IMR-90 (cell line): Measurements from ENCODE around the gene ANO7. TPM values are rescaled to one million over a fixed set of nuclear protein-coding genes. Genes with fewer than 3 reads are reported as not detected.

Source experiments
- ATAC-seq: fragments of 200-7000 bp; cut with Tn5 transposase; 2 replicates; pipeline ENCODE4 v1.9.1; 2020; ENCODE audit warnings: low read depth, mild to moderate bottlenecking, moderate library complexity
- BruUV-seq: library from RNA; stranded (reverse); fragments of 400-500 nt; replicated peaks from 2 replicates; lab custom pipeline; 2021; lab: Mats Ljungman, UMichigan
- CTCF ChIA-PET: fragments of 300-600 bp; formaldehyde crosslinking; extraction: SDS; loops from one replicate; lab custom pipeline; 2021; ENCODE audit warnings: antibody characterized with exemption; lab: Yijun Ruan, JAX
- POLR2A ChIA-PET: fragments of 300-600 bp; sonication (Branson Sonifier 250); formaldehyde crosslinking; loops from one replicate; lab custom pipeline; 2022; ENCODE audit warnings: antibody characterized with exemption; ENCODE audit not compliant: unreplicated experiment; lab: Charles Lee
- DNase-seq: peaks from one replicate; pipeline ENCODE4 v3.0.0; 2013
- H2AFZ ChIP-seq: replicated peaks from 2 replicates; pipeline ENCODE3; 2013; ENCODE audit warnings: low read length, mild to moderate bottlenecking; ENCODE audit not compliant: poor library complexity
- H2AK5ac ChIP-seq: 2 replicates; pipeline ENCODE4 v1.6.1; 2013; ENCODE audit warnings: low read depth, low read length, inconsistent platforms
- H2AK9ac ChIP-seq: replicated peaks from 2 replicates; pipeline ENCODE3; 2013; ENCODE audit warnings: mild to moderate bottlenecking, low read depth, low read length, moderate library complexity; ENCODE audit not compliant: poor library complexity
- H2BK120ac ChIP-seq: 2 replicates; pipeline ENCODE4 v1.6.1; 2013; ENCODE audit warnings: low read depth, low read length, inconsistent platforms
- H2BK15ac ChIP-seq: 3 replicates; pipeline ENCODE4 v1.6.1; 2013; ENCODE audit warnings: low read depth, low read length, inconsistent platforms
- H2BK20ac ChIP-seq: 2 replicates; pipeline ENCODE4 v1.6.1; 2013; ENCODE audit warnings: low read depth, mild to moderate bottlenecking, inconsistent platforms, low read length, moderate library complexity
- H2BK5ac ChIP-seq: 2 replicates; pipeline ENCODE4 v1.6.1; 2013; ENCODE audit warnings: mild to moderate bottlenecking, low read depth, low read length, inconsistent platforms; ENCODE audit not compliant: poor library complexity, severe bottlenecking
- H3K14ac ChIP-seq: replicated peaks from 2 replicates; pipeline ENCODE4 v1.6.1; 2013; ENCODE audit warnings: low read depth, low read length, inconsistent platforms
- H3K18ac ChIP-seq: 2 replicates; pipeline ENCODE4 v1.6.1; 2013; ENCODE audit warnings: low read depth, low read length, control low read depth
- H3K23ac ChIP-seq: 2 replicates; pipeline ENCODE4 v1.6.1; 2013; ENCODE audit warnings: low read depth, low read length, inconsistent platforms
- H3K27ac ChIP-seq: 2 replicates; pipeline ENCODE4 v1.5.1; 2013; ENCODE audit warnings: mild to moderate bottlenecking, control low read depth, low read length; ENCODE audit not compliant: insufficient read depth
- H3K27me3 ChIP-seq: 2 replicates; pipeline ENCODE4 v1.6.1; 2013; ENCODE audit warnings: low read length; ENCODE audit not compliant: control insufficient read depth, insufficient read depth
- H3K36me3 ChIP-seq: 2 replicates; pipeline ENCODE4 v1.6.1; 2013; ENCODE audit warnings: low read length, mixed read lengths; ENCODE audit not compliant: control insufficient read depth, insufficient read depth
- H3K4ac ChIP-seq: 2 replicates; pipeline ENCODE4 v1.6.1; 2013; ENCODE audit warnings: low read depth, low read length, inconsistent platforms
- H3K4me1 ChIP-seq: 2 replicates; pipeline ENCODE4 v1.6.1; 2013; ENCODE audit warnings: low read length, mixed read lengths; ENCODE audit not compliant: control insufficient read depth, insufficient read depth
- H3K4me2 ChIP-seq: 2 replicates; pipeline ENCODE4 v1.6.1; 2013; ENCODE audit warnings: low read depth, mild to moderate bottlenecking, control low read depth, low read length, moderate library complexity
- H3K4me3 ChIP-seq: 2 replicates; pipeline ENCODE4 v1.5.1; 2013; ENCODE audit warnings: low read depth, mild to moderate bottlenecking, control low read depth, low read length, moderate library complexity; ENCODE audit not compliant: insufficient read depth
- H3K56ac ChIP-seq: 2 replicates; pipeline ENCODE4 v1.6.1; 2013; ENCODE audit warnings: low read length, inconsistent platforms; ENCODE audit not compliant: insufficient read depth; ENCODE audit errors: extremely low read depth
- H3K79me1 ChIP-seq, 2 experiments: 2 replicates each; pipeline ENCODE4 v1.6.1; 2013; ENCODE audit warnings: low read length in 2 of 2, inconsistent platforms in 1 of 2, low read depth in 1 of 2
- H3K9ac ChIP-seq: 2 replicates; pipeline ENCODE4 v1.6.1; 2013; ENCODE audit warnings: low read depth, low read length, control low read depth
- H3K9me1 ChIP-seq: 2 replicates; pipeline ENCODE4 v1.6.1; 2013; ENCODE audit warnings: low read length, inconsistent platforms; ENCODE audit not compliant: insufficient read depth
- H3K9me3 ChIP-seq: 2 replicates; pipeline ENCODE4 v1.6.1; 2013; ENCODE audit warnings: low read length; ENCODE audit not compliant: control insufficient read depth, insufficient read depth
- H4K20me1 ChIP-seq: 2 replicates; pipeline ENCODE4 v1.6.1; 2013; ENCODE audit warnings: low read length, inconsistent platforms; ENCODE audit not compliant: insufficient read depth
- H4K5ac ChIP-seq: 2 replicates; pipeline ENCODE4 v1.6.1; 2013; ENCODE audit warnings: mild to moderate bottlenecking, low read depth, low read length, control low read depth
- H4K8ac ChIP-seq, 2 experiments: 2 replicates each; pipeline ENCODE4 v1.6.1; 2013; ENCODE audit warnings: low read depth in 2 of 2, low read length in 2 of 2, control low read depth in 1 of 2, inconsistent platforms in 1 of 2
- H4K91ac ChIP-seq: 2 replicates; pipeline ENCODE4 v1.6.1; 2013; ENCODE audit warnings: low read depth, low read length, inconsistent platforms; ENCODE audit not compliant: insufficient read depth
- BHLHE40 ChIP-seq: fragments of 150-350 bp; IDR thresholded peaks from 2 replicates; pipeline ENCODE4 v1.6.1; 2016; ENCODE audit warnings: mild to moderate bottlenecking, low read depth, low read length
- CEBPB ChIP-seq: IDR thresholded peaks from 2 replicates; pipeline ENCODE4 v1.6.1; 2012; ENCODE audit warnings: low read depth, low read length, improper control_type of control experiment
- CHD1 ChIP-seq: IDR thresholded peaks from 2 replicates; pipeline ENCODE4 v1.6.1; 2012; ENCODE audit warnings: low read depth, low read length, improper control_type of control experiment
- CTCF ChIP-seq: conservative IDR thresholded peaks from 2 replicates; pipeline ENCODE4 v1.5.1; 2012; ENCODE audit warnings: mild to moderate bottlenecking, low read depth, low read length, improper control_type of control experiment
- ELK1 ChIP-seq: fragments of 150-350 bp; IDR thresholded peaks from 2 replicates; pipeline ENCODE4 v1.6.1; 2016; ENCODE audit warnings: low read depth, mild to moderate bottlenecking, low read length, moderate library complexity, borderline replicate concordance
- FOS ChIP-seq: fragments of 150-350 bp; IDR thresholded peaks from 2 replicates; pipeline ENCODE4 v1.6.1; 2016; ENCODE audit warnings: low read depth, low read length
- MAFK ChIP-seq: IDR thresholded peaks from 2 replicates; pipeline ENCODE4 v1.6.1; 2012; ENCODE audit warnings: low read depth, low read length, improper control_type of control experiment
- MAZ ChIP-seq: IDR thresholded peaks from 2 replicates; pipeline ENCODE4 v1.6.1; 2012; ENCODE audit warnings: low read depth, mild to moderate bottlenecking, low read length, improper control_type of control experiment, moderate library complexity, borderline replicate concordance
- MXI1 ChIP-seq: IDR thresholded peaks from 2 replicates; pipeline ENCODE4 v1.6.1; 2012; ENCODE audit warnings: low read depth, mild to moderate bottlenecking, low read length, moderate library complexity, borderline replicate concordance
- NFE2L2 ChIP-seq: fragments of 150-350 bp; IDR thresholded peaks from 2 replicates; pipeline ENCODE4 v1.6.1; 2016; ENCODE audit warnings: low read depth, mild to moderate bottlenecking, low read length
- POLR2A ChIP-seq: IDR thresholded peaks from 2 replicates; pipeline ENCODE4 v1.6.1; 2012; ENCODE audit warnings: mild to moderate bottlenecking, low read depth, low read length
- RAD21 ChIP-seq: IDR thresholded peaks from 2 replicates; pipeline ENCODE4 v1.6.1; 2012; ENCODE audit warnings: low read length, improper control_type of control experiment
- RCOR1 ChIP-seq: IDR thresholded peaks from 2 replicates; pipeline ENCODE4 v1.6.1; 2012; ENCODE audit warnings: mild to moderate bottlenecking, low read length, improper control_type of control experiment; ENCODE audit not compliant: insufficient replicate concordance
- RFX5 ChIP-seq: IDR thresholded peaks from 2 replicates; pipeline ENCODE4 v1.8.0; 2012; ENCODE audit warnings: low read depth, mild to moderate bottlenecking, low read length, moderate library complexity
- SMC3 ChIP-seq: fragments of 150-350 bp; IDR thresholded peaks from 2 replicates; pipeline ENCODE4 v1.6.1; 2016; ENCODE audit warnings: low read depth, mild to moderate bottlenecking, antibody characterized with exemption, low read length, moderate library complexity
- USF2 ChIP-seq: fragments of 150-350 bp; IDR thresholded peaks from 2 replicates; pipeline ENCODE4 v1.6.1; 2017; ENCODE audit warnings: mild to moderate bottlenecking, antibody characterized with exemption, low read length, low read depth
- whole genome bisulfite sequencing, 2 experiments: methylation state at CpG; one replicate each; pipeline versions ENCODE4 v1.1.5 to v1.1.7; 2013; ENCODE audit warnings: missing lambda C conversion rate in 2 of 2; ENCODE audit not compliant: insufficient read length in 1 of 2; ENCODE audit errors: extremely low coverage in 2 of 2; 5-methylcytosine and 5-hydroxymethylcytosine counted together
- dilution Hi-C: fragments of 300-500 bp; cut with HindIII; formaldehyde crosslinking; loops from one replicate; pipeline ENCODE4 v1.14.3; 2018; ENCODE audit warnings: low sequenced_read_pairs; ENCODE audit not compliant: unreplicated experiment
- in situ Hi-C: fragments of 300-500 bp; cut with MboI; formaldehyde crosslinking; loops from 3 replicates; pipeline ENCODE4 v1.14.3; 2019; ENCODE audit warnings: low sequenced_read_pairs, inconsistent platforms, mixed read lengths
- intact Hi-C: fragments of 100-400 bp; cut with micrococcal nuclease; formaldehyde crosslinking; loops from 2 replicates; pipeline ENCODE4 v1.10.0; 2022
- polyA plus RNA-seq, 3 experiments: library from polyadenylated mRNA; depleted of rRNA; stranded (reverse); fragments of >200 nt; gene quantifications; 2 replicates each; pipeline ENCODE4 v1.2.3, GENCODE V29; 2012; ENCODE audit warnings: low replicate concordance in 1 of 3
- total RNA-seq: library from RNA; depleted of rRNA; stranded (reverse); fragments of >200 nt; gene quantifications from 2 replicates; pipeline ENCODE4 v1.2.3, GENCODE V29; 2012

ANO7 gene
- total and polyA plus RNA-seq, 2 of the 4 experiments (the other 2 are of a cell fraction) = 0.36 to 3.4 TPM

GRCh38 chr2:241182126-241182525 lies 6.4 kb upstream of the ANO7 start:
- no peak overlapping the region for H3K4me3 ChIP-seq
- H3K4me2 ChIP-seq = no peak overlapping the region
- TF ChIP-seq RAD21 (no peak), MXI1 (no peak), CHD1 (no peak), RFX5 (no peak), USF2 (no peak), SMC3 (no peak), MAZ (no peak), ELK1 (no peak), POLR2A (no peak), RCOR1 (no peak), BHLHE40 (no peak), CTCF (no peak), MAFK (no peak), CEBPB (no peak), FOS (no peak), NFE2L2 (no peak)
- ATAC-seq (no peak), DNase-seq (no peak)
- no peak overlapping the region for H2BK5ac ChIP-seq
- H3K27me3 ChIP-seq = no peaks in the 10 kb centered on the region; the same call in 1 of the 2 replicates
- CTCF ChIA-PET = no interaction called here
- H3K56ac ChIP-seq = no peak overlapping the region
- H3K18ac ChIP-seq = no peak overlapping the region
- H3K27ac ChIP-seq = no peak overlapping the region
- no peak overlapping the region for H3K9ac ChIP-seq
- no peak overlapping the region for H4K8ac ChIP-seq
- peaks cover 13% of the 10 kb centered on the region for H3K36me3 ChIP-seq
- no peak overlapping the region for H2AFZ ChIP-seq
- dilution Hi-C loops = no loop called here
- no peak overlapping the region for H4K91ac ChIP-seq
- BruUV-seq = no TSS peak
- no peak overlapping the region for H2BK20ac ChIP-seq
- 100% methylated on average over 1 of the region's 3 CpGs; no CpG with 5 or more reads in 1 of the 2 experiments for WGBS, 2 experiments
- intact Hi-C loops = no loop called here
- H3K4ac ChIP-seq = no peak overlapping the region
- no peak overlapping the region for H3K14ac ChIP-seq
- POLR2A ChIA-PET = no interaction called here
- H2AK5ac ChIP-seq = no peak overlapping the region
- no peaks in the 10 kb centered on the region for H3K9me3 ChIP-seq
- H3K9me1 ChIP-seq = peaks cover 3% of the 10 kb centered on the region; the same call in 1 of the 2 replicates
- H3K79me1 ChIP-seq = no peaks in the 10 kb centered on the region
- H4K5ac ChIP-seq = no peak overlapping the region
- in situ Hi-C loops = no loop called here
- no peaks in the 10 kb centered on the region for H4K20me1 ChIP-seq
- no peak overlapping the region for H2BK15ac ChIP-seq
- H3K4me1 ChIP-seq = no peaks in the 10 kb centered on the region
- no peak overlapping the region for H2BK120ac ChIP-seq
- H3K23ac ChIP-seq = no peak overlapping the region
- H2AK9ac ChIP-seq = no peak overlapping the region
